Measurements from ENCODE around the gene RNF220.

Gene RNF220

GRCh38 chr1:44531785-44532566 is 126.9 kb downstream of the RNF220 start:
- no peak for TF ChIP-seq CTCF (IDR thresholded peaks at IDR 0.05; ENCODE audit: extremely low read depth, insufficient read depth, missing control alignments)
- in situ Hi-C loops (cut with MboI; ENCODE audit: low pct_unique_long_range_greater_than_20kb, low sequenced_read_pairs, unreplicated experiment): no loop called here
- DNase-seq (ENCODE audit: low spot score): no peak

GRCh38 chr1:44532567-44532944 is 127.5 kb downstream of the RNF220 start:
- DNase-seq (ENCODE audit: low spot score): no peak
- TF ChIP-seq CTCF (IDR thresholded peaks at IDR 0.05; ENCODE audit: extremely low read depth, insufficient read depth, missing control alignments): no peak
- in situ Hi-C loops (cut with MboI; ENCODE audit: low pct_unique_long_range_greater_than_20kb, low sequenced_read_pairs, unreplicated experiment): no loop called here

GRCh38 chr1:44534771-44535170 is 129.7 kb downstream of the RNF220 start:
- TF ChIP-seq CTCF (IDR thresholded peaks at IDR 0.05; ENCODE audit: extremely low read depth, insufficient read depth, missing control alignments): no peak
- DNase-seq (ENCODE audit: low spot score): no peak
- in situ Hi-C loops (cut with MboI; ENCODE audit: low pct_unique_long_range_greater_than_20kb, low sequenced_read_pairs, unreplicated experiment): no loop called here

- no peak for TF ChIP-seq CTCF (IDR thresholded peaks at IDR 0.05; ENCODE audit: extremely low read depth, insufficient read depth, missing control alignments)
- in situ Hi-C loops (cut with MboI; ENCODE audit: low pct_unique_long_range_greater_than_20kb, low sequenced_read_pairs, unreplicated experiment): no loop called here
- DNase-seq (ENCODE audit: low spot score): no peak
These were observed 131.5 kb downstream of the RNF220 start for GRCh38 chr1:44536357-44537209.

GRCh38 chr1:44537538-44537937 is 132.5 kb downstream of the RNF220 start:
- in situ Hi-C loops (cut with MboI; ENCODE audit: low pct_unique_long_range_greater_than_20kb, low sequenced_read_pairs, unreplicated experiment): no loop called here
- no peak for TF ChIP-seq CTCF (IDR thresholded peaks at IDR 0.05; ENCODE audit: extremely low read depth, insufficient read depth, missing control alignments)

GRCh38 chr1:44537956-44538355 is 132.9 kb downstream of the RNF220 start:
- TF ChIP-seq CTCF (IDR thresholded peaks at IDR 0.05; ENCODE audit: extremely low read depth, insufficient read depth, missing control alignments): no peak
- no peak for DNase-seq (ENCODE audit: low spot score)
- in situ Hi-C loops (cut with MboI; ENCODE audit: low pct_unique_long_range_greater_than_20kb, low sequenced_read_pairs, unreplicated experiment): no loop called here

More at GRCh38 chr1:44537538-44537937, 132.5 kb downstream of the RNF220 start:
- DNase-seq (ENCODE audit: low spot score): no peak

Data from GM13977 (cell line).